HG03378 (cell line): ENCODE measurements around the gene ARFGAP3.

Source experiments
- ATAC-seq: cut with Tn5 transposase; IDR thresholded peaks from one replicate; pipeline ENCODE4 v1.9.1; 2021; ENCODE audit warnings: mild to moderate bottlenecking, moderate library complexity; ENCODE audit not compliant: unreplicated experiment

Gene ARFGAP3

GRCh38 chr22:42865536-42865935 is 8.5 kb upstream of the ARFGAP3 start:
- ATAC-seq = no peak

- ATAC-seq = no peak
Observed at GRCh38 chr22:42863349-42863961, 6.4 kb upstream of the ARFGAP3 start.

- ATAC-seq = no peak
Observed at GRCh38 chr22:42862045-42862734, 5.1 kb upstream of the ARFGAP3 start.

GRCh38 chr22:42860968-42861367 is 3.9 kb upstream of the ARFGAP3 start:
- ATAC-seq = no peak

GRCh38 chr22:42857845-42858481 is 890 bp upstream of the ARFGAP3 start:
- no peak for ATAC-seq

GRCh38 chr22:42856179-42856864 is 751 bp downstream of the ARFGAP3 start:
- no peak for ATAC-seq

- ATAC-seq = no peak
Observed at GRCh38 chr22:42855721-42856120, 1.4 kb downstream of the ARFGAP3 start.

GRCh38 chr22:42855211-42855610 is 1.9 kb downstream of the ARFGAP3 start:
- no peak for ATAC-seq

GRCh38 chr22:42848941-42849550 is 8.0 kb downstream of the ARFGAP3 start:
- no peak for ATAC-seq

- no peak for ATAC-seq
Observed at GRCh38 chr22:42847110-42847509, 10.0 kb downstream of the ARFGAP3 start.

- no peak for ATAC-seq
Observed at GRCh38 chr22:42844756-42845155, 12.3 kb downstream of the ARFGAP3 start.

GRCh38 chr22:42842658-42843370 is 14.3 kb downstream of the ARFGAP3 start:
- ATAC-seq = no peak

- ATAC-seq = no peak
Observed at GRCh38 chr22:42841444-42841843, 15.6 kb downstream of the ARFGAP3 start.

GRCh38 chr22:42837556-42837955 is 19.5 kb downstream of the ARFGAP3 start:
- no peak for ATAC-seq

- ATAC-seq = no peak
Observed at GRCh38 chr22:42836026-42836425, 21.0 kb downstream of the ARFGAP3 start.

GRCh38 chr22:42834177-42834949 is 22.7 kb downstream of the ARFGAP3 start:
- ATAC-seq = no peak

GRCh38 chr22:42833104-42833503 is 24.0 kb downstream of the ARFGAP3 start:
- ATAC-seq = no peak

GRCh38 chr22:42831712-42832111 is 25.4 kb downstream of the ARFGAP3 start:
- ATAC-seq = no peak

- ATAC-seq = no peak
Observed at GRCh38 chr22:42830161-42830560, 26.9 kb downstream of the ARFGAP3 start.

- ATAC-seq = no peak
Observed at GRCh38 chr22:42829302-42829701, 27.8 kb downstream of the ARFGAP3 start.
